NCI-H446 treated with DMSO at 0.1 percent for 48 hours (cell line): ENCODE measurements around the gene ANKMY1.
"Not testable (repeated sequence)": the region's sequence is repeated elsewhere in the genome, so short reads cannot be mapped to it uniquely, and the experiment has no call there.

Experiments used
- DNase-seq: peaks from one replicate; lab custom pipeline; 2025; lab: John Stamatoyannopoulos, UW

Gene ANKMY1

DNA sequence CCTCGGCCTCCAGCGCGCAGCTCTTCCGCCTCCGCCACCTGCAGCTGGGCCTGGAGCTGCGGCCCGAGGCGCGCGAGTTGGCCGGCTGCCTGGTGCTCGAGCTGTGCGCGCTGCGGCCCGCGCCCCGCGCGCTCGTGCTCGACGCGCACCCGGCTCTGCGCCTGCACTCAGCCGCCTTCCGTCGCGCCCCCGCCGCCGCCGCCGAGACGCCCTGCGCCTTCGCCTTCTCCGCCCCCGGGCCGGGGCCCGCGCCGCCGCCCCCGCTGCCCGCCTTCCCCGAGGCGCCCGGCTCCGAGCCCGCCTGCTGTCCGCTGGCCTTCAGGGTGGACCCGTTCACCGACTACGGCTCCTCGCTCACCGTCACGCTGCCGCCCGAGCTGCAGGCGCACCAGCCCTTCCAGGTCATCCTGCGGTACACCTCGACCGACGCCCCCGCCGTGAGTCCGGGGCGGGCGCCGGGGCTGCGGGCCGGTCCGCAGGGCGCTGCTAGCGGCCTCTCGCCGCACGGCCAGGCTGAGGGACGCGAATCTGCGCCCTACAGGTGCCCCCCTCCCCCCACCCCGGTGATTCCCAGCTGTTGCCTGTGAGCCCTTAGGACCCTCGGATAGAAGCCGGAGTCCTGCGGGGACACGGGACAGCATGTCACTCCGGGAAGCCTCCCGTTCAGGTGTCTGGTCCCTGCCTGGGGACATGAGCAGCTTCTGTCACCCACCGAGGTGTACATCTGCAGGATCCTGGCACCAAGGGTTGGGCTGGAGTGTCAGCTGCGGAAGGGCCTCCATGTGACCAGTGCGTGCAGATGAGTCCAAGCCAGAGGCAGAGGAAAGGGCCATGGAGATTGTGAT is 11.1 kb upstream of the ANKMY1 start:
- peak; percentile 21 for DNase-seq

DNA sequence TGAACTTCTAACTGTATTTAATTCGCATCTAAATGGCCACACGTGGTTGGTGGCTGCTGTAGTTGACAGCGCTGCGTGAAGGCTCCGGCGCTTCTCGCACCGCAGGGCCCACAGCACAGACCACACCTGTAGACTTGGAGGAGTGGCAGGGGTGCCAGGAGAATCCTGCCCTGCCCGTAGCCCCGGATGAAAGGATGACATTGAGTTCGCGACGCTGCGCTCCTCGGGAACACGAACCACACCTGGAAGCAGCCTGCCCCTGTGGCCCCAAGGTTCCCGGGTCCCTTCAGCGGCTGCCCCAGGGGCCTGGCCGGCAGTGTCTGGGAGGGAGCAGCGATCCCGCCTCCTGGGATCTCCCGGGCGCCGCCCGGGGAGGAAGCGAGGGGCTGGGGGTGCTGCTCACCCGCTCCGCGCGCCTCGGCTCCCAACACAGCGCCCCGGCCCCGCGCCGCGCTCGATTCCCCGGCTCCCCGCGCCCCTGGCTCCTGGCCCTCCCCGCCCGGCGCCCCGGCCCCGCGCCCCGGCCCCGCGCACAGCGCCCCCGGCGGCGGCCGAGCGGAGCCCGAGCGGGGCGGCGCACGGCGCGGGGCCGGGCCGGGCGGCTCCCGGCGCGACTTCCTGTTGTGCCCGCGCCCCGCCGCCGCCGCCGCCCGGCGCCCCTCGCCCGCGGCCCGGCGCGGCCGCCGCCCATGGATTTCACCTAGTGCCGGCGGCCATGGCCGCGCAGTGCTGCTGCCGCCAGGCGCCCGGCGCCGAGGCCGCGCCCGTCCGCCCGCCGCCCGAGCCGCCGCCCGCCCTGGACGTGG is 10.3 kb upstream of the ANKMY1 start, which contains the start of gene RNPEPL1:
Gene RNPEPL1 (plus strand): TSS at position 613 of the 806 bp plus-strand sequence. CDS start 103 bp downstream, at position 716.
- DNase-seq, result no peak

DNA sequence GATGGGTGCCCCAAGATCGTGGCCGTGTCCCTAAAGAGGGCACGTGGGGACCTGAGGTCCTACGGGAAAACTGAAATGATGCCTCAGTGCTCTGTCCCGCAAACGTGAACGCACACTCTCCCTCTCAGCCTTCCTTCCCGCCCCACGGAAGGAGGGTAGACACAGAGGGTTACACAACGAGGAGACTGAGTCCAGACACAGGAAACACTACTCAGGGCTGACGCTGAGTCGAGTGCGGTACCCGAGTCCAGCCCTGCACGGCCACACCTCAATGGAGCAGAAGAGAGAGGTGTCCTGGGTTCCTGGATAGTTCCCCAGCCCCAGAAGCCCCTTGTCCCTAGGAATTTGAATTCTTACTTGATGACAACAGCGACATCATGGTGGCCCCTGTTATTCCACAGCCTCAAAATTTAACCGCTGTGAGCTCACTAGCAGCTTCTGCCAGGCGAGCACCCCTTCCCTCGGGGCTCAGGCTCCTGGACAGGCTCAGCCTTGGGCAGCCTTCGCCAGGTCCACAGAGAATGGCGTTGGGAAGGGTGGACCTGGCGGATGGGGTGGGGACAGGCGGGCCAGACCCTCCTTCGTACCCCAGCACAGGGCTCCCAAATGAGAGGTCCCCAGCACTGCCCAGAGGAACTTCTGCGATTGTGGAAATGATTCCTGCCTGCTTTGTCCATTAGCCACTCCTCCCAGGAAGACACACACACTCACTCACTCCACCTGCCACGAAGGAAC is 9.5 kb upstream of the ANKMY1 start:
- no peak for DNase-seq

DNA sequence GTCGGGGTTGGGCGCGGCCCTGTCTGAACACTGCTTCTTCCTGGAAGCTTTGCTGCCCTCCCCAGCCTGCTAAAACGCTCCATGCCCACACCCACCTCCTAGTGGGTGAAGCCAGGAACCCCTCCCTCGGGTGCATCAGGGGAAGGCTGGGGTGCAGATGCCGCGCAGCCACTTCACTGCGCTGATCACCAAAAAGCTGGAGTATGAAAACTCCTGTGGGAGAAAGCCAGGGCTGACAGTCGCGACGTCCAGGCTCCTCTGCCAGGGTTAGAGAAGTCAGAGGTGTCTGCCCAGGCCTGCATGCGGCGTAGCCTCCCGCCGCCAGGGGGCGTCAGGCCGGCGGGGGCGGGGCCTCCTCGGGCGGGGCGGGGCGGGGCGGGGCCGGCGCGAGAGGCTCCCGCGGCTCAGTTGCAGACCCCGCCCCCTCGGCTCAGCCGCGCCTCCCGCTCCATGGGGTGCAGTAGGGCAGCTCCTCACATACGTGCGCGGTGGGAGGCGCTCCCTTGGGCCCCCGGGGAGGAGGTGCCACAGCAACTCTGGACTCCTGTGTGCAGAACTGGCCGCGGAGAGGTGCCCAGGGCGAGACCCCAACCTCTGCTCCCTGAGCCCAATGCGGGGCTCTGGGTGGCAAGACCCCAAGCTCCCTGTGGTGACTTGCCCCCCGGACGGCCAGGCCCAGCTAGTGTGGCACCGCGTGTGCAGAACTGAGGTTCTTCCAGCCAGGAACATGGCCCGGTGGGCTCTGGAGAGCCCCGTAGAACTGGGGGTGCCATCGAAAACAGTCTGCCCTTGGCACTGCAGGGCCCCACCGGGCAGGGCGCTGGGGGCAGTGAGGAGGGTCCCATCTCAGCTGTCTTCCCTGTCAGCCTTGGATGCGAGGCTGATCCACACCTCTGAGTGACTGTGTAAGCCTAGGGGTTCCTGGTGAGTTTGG is 8.7 kb upstream of the ANKMY1 start:
- DNase-seq, result no peak

DNA sequence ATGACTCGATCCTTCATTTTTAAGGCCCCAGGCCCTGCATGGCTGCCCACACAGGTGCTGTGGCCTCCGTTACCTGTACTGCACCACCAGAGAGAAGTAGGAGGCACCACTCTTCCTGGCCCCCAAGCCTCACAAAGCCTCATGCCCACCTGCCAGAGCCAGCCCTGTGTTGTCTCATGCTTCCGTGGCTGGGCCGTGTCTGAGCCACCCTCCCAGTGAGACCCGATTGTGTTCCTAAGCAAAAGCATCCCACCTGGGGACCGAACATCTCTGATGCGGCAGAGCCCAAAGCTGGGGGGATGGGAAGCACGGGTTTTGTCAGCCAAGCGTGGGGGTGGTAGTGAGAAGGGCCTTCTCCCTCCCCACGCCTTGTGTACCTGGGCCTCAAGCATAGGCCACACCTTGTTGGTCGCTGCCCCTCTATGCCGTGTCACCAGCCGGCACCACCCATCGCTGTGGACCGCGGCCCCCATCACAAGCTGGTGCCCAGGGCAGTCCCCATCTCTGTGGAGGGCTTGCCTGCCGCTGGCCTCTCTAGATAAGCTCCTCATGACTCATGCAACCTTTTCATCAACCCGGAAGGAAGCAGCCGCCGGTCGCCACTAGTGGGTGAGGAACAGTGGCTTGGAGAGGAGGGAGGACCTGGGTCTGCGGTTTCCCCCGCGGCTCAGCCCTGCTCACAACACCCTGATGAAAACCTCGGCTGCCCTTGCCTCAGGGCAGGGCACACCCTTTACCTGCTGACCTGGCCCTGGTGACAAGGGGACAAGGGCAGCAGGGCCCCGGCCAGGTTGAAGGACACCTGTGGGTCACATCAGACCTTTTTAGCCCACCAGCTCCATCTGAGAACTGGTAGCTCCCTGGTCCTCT is 7.8 kb upstream of the ANKMY1 start:
- no peak for DNase-seq

DNA sequence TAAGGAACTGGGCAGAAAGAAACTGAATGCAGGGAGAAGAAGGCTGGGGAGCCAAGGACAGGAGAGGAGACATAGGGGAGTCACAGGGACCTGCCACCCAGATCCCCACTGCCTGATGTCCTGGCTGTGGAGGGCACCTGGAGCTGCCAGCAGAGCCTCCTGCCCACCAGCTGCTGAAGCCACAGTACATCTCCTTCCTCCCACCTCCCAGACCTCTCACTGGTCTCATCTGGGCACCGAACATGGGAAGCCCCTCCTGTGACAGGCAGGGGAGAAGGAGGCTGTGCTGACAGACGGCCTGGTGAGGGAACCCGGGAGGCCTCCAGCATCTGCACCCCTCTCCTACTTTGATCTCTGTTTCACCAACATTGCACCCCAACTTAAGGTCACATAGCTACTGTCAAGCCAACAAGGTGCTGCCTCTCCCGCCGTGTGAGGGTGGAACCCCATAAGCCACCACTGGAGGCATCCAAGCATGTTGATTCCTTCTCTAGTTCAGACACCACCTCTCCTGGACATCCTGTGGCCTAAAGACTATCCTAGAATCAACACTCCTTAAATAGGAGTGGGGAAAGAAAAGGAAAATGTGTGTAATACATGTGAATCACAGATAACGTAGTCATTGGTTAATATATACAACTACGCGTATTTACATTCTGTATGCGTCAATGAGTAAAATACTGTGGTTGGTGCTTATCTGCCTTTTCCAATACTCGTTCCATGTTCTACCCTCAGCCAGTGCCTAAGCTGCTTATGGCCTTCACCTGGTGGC is 7.0 kb upstream of the ANKMY1 start:
- DNase-seq, result no peak

DNA sequence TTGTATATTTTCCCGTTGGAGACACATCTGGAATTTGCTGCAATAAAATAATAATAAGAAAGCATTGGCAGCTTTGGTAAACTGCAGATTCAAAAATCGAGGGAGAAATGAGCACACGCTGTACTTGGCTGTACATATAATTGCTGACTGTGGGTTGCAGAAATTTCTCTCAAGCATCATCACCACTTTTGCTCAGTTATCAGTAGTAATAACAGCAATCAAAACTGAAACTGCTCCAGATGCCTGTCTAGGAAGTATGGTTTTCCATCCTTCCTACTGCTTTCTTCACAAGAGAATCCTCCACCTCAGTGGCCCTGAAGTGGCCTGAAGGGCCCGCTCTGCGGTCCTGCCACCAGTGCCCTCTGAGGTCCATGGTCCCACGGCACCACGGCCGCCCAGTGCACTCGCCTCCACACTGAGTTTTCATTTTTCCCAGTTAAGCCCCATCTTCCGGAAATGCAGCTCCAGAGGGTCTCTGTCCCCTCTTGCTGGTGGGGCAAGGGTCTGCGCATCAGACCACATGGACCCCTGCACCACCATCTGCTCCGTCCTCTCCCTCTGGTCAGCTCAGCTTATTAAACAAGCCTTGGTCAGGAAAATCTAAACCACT is 6.3 kb upstream of the ANKMY1 start:
- no peak for DNase-seq

DNA sequence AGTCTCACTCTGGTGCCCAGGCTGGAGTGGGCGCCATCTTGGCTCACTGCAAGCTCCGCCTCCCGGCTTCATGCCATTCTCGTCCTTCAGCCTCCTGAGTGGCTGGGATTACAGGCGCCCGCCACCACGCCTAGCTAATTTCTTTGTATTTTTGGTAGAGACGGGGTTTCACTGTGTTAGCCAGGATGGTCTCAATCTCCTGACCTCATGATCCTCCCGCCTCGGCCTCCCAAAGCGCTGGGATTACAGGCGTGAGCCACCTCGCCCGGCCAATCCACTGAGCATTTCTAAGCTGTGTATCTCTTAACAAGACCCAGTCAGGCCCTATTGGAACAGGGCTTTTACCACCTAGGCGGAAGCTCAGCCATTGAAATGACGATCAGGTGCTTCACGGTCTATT is 5.4 kb upstream of the ANKMY1 start:
- not testable (repeated sequence) for DNase-seq

DNA sequence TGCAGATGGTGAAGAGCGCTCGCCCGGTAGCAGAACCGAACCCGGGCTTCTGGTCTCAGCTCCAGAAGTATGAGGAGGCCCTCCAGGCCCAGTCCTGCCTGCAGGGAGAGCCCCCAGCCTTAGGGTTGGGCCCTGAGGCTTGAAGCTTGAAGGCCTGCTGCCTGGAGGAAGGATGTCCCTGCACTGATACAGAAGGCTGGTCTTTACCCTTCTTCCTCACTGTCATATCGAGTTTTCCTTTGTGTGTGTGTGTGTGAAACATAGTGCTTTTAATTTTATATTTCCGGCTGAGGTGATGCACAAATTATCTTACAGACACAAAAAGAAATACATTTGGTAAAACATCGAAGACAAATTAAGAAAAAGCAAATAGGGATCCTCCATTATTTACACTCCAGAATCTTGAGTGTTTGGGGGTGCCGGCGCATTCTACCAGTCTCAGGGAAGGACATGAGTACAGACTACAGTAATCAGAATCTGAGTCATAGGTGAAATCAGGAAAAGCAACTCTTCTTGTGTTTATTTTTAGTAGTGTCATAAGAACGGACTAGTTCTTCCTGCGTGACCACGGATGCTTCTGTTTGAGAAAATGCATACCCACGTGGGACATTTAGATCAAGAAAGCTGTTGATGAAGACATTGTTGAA is 3.7 kb upstream of the ANKMY1 start:
- no peak for DNase-seq

DNA sequence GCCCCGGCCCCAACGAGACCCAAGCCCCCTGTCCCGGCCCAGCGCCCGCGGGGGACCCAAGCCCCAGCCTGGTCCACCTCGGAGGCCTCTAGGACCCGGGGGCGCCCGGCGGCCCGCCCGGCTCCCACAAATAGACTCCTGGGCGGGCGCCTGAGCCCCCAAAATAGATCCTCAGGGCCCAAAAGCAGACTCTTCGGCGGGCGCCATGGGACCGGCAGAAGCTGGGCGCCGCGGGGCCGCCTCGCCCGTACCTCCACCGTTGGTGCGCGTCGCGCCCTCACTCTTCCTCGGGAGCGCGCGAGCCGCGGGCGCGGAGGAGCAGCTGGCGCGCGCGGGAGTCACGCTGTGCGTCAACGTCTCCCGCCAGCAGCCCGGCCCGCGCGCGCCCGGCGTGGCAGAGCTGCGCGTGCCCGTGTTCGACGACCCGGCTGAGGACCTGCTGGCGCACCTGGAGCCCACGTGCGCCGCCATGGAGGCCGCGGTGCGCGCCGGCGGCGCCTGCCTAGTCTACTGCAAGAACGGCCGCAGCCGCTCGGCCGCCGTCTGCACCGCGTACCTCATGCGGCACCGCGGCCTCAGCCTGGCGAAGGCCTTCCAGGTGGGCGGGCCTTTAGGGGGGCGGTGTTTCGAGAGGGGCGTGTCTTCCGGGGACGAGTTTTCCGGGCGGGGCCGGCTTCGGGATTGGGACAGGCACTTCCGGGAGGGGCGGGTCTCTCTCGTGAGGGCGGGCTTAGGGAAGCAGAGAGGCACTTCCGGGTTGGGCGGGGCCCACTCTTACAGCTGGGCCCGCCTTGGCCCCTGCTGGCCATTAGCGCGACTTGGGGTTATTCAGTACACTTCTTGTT is 2.9 kb upstream of the ANKMY1 start:
- DNase-seq, result peak; percentile 90

DNA sequence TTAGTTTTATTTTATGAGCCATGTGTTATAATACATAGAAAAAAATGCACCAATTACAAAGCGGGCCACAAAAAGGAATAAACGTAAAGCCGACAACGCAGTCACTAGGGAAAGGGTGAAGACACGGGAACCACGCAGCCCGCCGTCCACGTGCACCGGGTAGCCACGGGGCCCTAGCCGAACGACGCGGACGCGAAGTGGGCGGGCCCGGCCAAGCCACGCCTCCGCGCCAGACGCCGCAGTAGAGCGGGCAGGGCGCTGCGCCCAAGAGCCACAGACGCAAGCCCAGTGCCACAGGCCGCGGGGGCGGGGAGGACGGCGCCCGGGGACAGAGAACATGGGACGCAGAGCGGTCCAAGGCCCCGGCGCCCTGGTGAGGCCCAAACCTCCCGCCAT is 2.3 kb upstream of the ANKMY1 start, which contains the start of gene DUSP28:
Gene DUSP28 (plus strand): TSS at position 274 of the 396 bp plus-strand sequence. CDS start 328 bp downstream, outside the sequence.
- DNase-seq, result peak; percentile 58

DNA sequence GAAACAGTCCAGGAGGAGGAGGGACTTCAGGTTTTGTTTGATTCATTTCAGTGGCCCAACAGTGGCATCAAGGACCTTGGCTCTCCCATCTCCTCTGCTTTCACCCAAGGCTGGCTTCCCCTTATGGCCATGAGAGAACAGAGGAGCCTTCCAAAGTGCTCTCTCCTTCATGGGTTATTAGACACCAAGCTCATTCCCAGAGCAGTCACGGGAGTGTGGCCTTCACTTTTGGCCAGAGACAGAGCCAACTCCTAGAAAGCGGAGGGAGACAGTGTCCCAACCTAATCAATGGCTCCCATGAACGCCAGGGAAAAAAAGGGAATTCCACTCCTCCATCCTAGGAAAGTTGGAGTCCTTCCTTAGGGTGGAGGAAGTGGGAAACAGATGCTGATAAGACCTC is 1.5 kb upstream of the ANKMY1 start:
- no peak for DNase-seq

DNA sequence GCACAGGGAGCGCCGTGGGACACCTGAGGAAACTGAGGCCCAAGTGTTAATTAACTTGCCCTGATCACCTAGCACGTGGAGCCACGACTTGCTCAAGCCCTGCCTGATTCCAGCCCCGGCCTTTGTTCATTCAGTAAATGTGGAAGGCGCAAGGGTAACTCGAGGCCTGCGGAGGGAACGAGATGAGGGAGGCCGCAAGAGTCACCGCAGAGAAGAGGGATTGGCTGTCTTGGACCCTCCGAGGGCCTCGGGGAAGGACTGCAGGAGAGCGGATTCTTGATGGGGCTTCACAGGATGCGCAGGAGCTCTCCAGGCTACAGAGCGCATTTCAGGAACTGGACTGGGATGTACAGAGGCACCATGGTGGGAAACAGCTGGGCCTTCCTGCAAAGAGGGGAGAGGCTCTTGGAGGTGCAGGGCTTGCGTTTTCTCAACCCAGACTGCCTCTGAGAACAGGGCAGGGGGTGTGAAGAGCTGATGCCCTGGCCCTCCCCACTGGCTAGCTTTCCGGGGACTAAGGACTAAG is 511 bp upstream of the ANKMY1 start:
- DNase-seq, result no peak

DNA sequence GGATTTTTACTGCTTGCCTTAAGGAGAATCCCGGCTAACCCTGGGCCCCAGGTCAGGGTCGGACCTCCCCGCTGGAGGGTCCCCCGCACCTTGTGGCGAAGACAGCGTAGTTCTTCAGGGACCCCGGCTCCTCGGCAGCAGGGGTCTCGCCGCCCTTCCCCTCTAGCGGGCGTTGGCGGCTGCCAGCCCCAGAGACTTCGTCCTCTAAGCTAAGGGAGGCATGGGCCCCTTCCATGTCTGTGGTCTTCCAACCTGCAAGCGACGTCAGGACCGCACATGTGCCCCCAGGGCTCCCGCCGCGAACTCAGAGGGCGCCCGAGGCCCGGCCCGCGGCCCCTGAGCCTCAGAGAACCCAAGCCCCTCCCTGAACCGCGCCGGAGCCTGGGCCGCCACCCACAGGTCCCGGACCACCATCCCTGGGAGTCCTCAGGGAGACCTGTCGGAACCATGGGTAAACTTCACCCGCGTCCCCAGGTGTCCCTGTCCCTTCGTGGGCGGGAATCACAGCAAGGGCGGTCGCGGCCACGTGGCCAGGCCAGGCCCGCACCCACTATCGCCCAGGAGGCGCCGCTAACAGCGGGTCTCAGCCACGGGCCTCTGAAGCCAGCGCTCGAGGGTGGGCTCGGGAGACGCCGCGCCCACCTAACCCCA is 562 bp downstream of the ANKMY1 start:
- no peak for DNase-seq

DNA sequence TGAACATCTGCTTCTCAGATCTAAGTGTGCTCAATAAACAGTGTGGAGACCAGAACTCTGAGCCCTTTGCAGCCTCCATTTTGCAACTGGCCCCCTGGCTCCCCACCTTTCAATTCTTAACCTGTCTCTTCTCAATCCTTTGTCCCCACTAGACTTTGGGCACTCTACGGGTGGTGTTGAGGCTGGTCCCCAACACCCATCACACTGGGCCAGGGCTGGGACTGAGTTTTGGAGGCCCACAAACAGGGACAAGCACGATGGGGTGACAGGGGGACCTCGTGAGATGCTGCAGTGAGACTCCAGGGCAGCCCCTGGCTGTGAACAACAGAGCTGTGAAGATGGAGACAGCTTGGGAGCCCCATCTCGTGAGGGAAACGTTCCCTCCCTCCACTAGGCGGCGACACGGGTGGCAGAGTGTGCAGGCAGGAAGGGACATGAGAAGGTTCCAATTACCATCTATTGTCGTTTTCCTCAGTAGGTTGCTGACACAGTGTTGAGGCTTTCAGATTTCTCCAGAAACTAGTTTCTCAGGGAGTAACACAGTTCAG is 1.2 kb downstream of the ANKMY1 start:
- DNase-seq, result no peak

DNA sequence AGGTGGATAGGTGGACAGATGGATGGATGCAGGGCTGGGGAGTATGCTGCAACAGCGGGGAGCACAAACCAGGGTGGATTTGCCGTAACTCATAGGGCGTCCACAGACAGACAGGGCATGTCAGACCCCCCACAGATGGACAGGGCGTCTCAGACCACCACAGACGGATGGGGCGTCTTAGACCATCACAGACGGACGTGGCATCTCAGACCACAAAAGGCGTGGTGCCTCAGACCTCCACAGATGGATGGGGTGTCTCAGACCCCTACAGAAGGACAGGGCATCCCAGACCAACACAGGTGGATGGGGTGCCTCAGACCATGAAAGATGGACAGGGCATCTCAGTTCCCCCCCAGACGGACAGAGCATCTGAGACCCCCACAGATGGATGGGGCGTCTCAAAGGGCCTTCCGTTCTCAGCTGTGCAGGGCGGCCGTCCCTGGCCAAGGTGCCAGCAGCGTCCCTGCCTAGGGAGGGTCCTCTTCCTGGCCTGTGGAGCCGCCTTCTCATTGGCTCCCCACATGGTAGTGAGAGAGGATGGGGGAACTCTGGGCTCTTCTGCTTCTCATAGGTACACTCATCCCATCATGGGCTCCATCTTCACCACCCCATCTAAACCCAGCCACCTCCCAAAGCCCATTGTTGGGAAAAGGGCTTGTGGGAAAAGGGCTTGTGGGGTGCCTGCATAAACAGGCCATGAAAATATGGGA is 2.1 kb downstream of the ANKMY1 start:
- DNase-seq, result no peak
